Esophagus squamous epithelium (tissue), 5 donors: ENCODE measurements around the gene RNF225. TPM values are rescaled to one million over a fixed set of nuclear protein-coding genes. Genes with fewer than 3 reads are reported as not detected.

Experiments
- DNase-seq: peaks from one replicate; lab custom pipeline; 2025; lab: John Stamatoyannopoulos, UW
- H3K27ac ChIP-seq, 4 donors: fragments of 200-600 bp; sonication (generic); one replicate each; pipeline ENCODE4 v1.5.1; 2016 to 2019; ENCODE audit warnings: mild to moderate bottlenecking in 1 of 4
- H3K27me3 ChIP-seq, 4 donors: fragments of 200-600 bp; sonication (generic); 1 replicate in 3 of 4; 2 replicates in 1 of 4; pipeline versions ENCODE4 v1.5.1 to v1.6.0; 2017 to 2021; ENCODE audit warnings: antibody characterized with exemption in 1 of 4
- H3K36me3 ChIP-seq, 3 donors: fragments of 200-600 bp; sonication (generic); one replicate each; pipeline ENCODE4 v1.5.1; 2016 to 2019
- H3K4me1 ChIP-seq, 3 donors: fragments of 200-600 bp; sonication (generic); one replicate each; pipeline ENCODE4 v1.5.1; 2017 to 2019
- H3K4me3 ChIP-seq, 4 donors: fragments of 200-600 bp; sonication (generic); 1 replicate in 3 of 4; 2 replicates in 1 of 4; pipeline ENCODE4 v1.5.1; 2016 to 2019; ENCODE audit warnings: mild to moderate bottlenecking in 2 of 4, moderate library complexity in 1 of 4
- H3K9me3 ChIP-seq, 3 donors: fragments of 200-600 bp; sonication (generic); one replicate each; pipeline ENCODE4 v1.5.1; 2016 to 2019
- CTCF ChIP-seq, 6 experiments: fragments of 450-650 bp in 4 of 6; fragments of 200-600 bp in 2 of 6; sonication (generic) in 2 of 6; IDR thresholded peaks; one replicate each; pipeline ENCODE4 v1.5.1; 2016 to 2019; ENCODE audit warnings: antibody characterized with exemption in 6 of 6, mild to moderate bottlenecking in 4 of 6, moderate library complexity in 4 of 6
- POLR2A ChIP-seq, 4 donors: fragments of 450-650 bp; IDR thresholded peaks; one replicate each; pipeline ENCODE4 v1.6.1; 2017; ENCODE audit warnings: antibody characterized with exemption in 4 of 4, mild to moderate bottlenecking in 4 of 4, moderate library complexity in 3 of 4
- WGBS, 2 donors: methylation state at CpG; one replicate each; pipeline ENCODE4 v1.1.5; 2018; 5-methylcytosine and 5-hydroxymethylcytosine counted together
- intact Hi-C: fragments of 100-400 bp; cut with DNase I; formaldehyde crosslinking; loops from one replicate; pipeline ENCODE4 v1.15.0; 2022
- total RNA-seq, 4 donors: library from RNA; depleted of rRNA; stranded (reverse); fragments of >200 nt; gene quantifications; one replicate each; pipeline ENCODE4 v1.1.0, GENCODE V29; 2016
- donor health status: DM: yes; HTN: yes; CAD: no.

Gene RNF225
- total RNA-seq, 4 donors from 2014 or later, result 5.0 to 30.5 (median 15.7) TPM

- H3K27me3 ChIP-seq, result no peaks in the 10 kb centered on the region
- 2 to 5% methylated on average over 22 to 24 of the region's 24 CpGs for WGBS, 2 donors
- intact Hi-C loops, result no loop called here
- H3K27ac ChIP-seq, result peak overlapping the region; percentile 89 to 96 (median 92)
- peaks cover 19 to 36% (median 19%) of the 10 kb centered on the region in 3 donors for H3K4me1 ChIP-seq
- no peak for DNase-seq
- no peaks in the 10 kb centered on the region for H3K9me3 ChIP-seq
- TF ChIP-seq CTCF (IDR thresholded peaks at IDR 0.05) (no peak), POLR2A (IDR thresholded peaks at IDR 0.05) (no peak)
- H3K36me3 ChIP-seq, result no peaks in the 10 kb centered on the region
- peak overlapping the region; percentile 62 to 95 (median 65) for H3K4me3 ChIP-seq
Observed at GRCh38 chr19:58380037-58380661, 15.3 kb upstream of the RNF225 start.

- intact Hi-C loops, result no loop called here
- DNase-seq, result peak; percentile 93
- Histone ChIP-seq H3K27ac (peak within 1 kb of the TSS; percentile 89 to 96 (median 92)), H3K27me3 (no peaks in the 10 kb centered on the region), H3K9me3 (no peaks in the 10 kb centered on the region), H3K4me3 (peak within 1 kb of the TSS; percentile 62 to 95 (median 65)), H3K4me1 (peaks cover 26 to 43% (median 26%) of the 10 kb centered on the region in 3 donors), H3K36me3 (no peaks in the 10 kb centered on the region)
- 0% methylated on average over 13 to 17 of the region's 83 CpGs for WGBS, 2 donors
- TF ChIP-seq POLR2A (IDR thresholded peaks at IDR 0.05) (peak in 3 of 4 donors; percentile 82 to 91 (median 87)), CTCF (IDR thresholded peaks at IDR 0.05) (peak in 4 of 6 experiments; percentile 4 to 19 (median 14))
Observed at GRCh38 chr19:58380662-58381459, 14.6 kb upstream of the RNF225 start, which contains the start of gene ZNF837. ZNF837 (minus strand) TSS chr19:58381030; CDS start chr19:58369332, 11,698 bp downstream.

- Histone ChIP-seq H3K9me3 (no peaks in the 10 kb centered on the region), H3K27me3 (no peaks in the 10 kb centered on the region), H3K36me3 (no peaks in the 10 kb centered on the region), H3K27ac (peak overlapping the region; percentile 89 to 96 (median 92)), H3K4me3 (peak overlapping the region; percentile 62 to 95 (median 65)), H3K4me1 (peaks cover 30 to 50% (median 33%) of the 10 kb centered on the region in 3 donors)
- TF ChIP-seq CTCF (IDR thresholded peaks at IDR 0.05) (no peak), POLR2A (IDR thresholded peaks at IDR 0.05) (no peak)
- intact Hi-C loops, result no loop called here
- 23 to 28% methylated on average over 22 to 26 of the region's 26 CpGs for WGBS, 2 donors
- no peak for DNase-seq
Observed at GRCh38 chr19:58381460-58382212, 13.8 kb upstream of the RNF225 start.

GRCh38 chr19:58382997-58383603 is 12.4 kb upstream of the RNF225 start:
- no peaks in the 10 kb centered on the region for H3K9me3 ChIP-seq
- no peak overlapping the region for H3K27ac ChIP-seq
- TF ChIP-seq CTCF (IDR thresholded peaks at IDR 0.05) (no peak), POLR2A (IDR thresholded peaks at IDR 0.05) (no peak)
- intact Hi-C loops, result no loop called here
- H3K4me3 ChIP-seq, result no peak overlapping the region
- H3K27me3 ChIP-seq, result no peaks in the 10 kb centered on the region
- peaks cover 0 to 3% (median 0%) of the 10 kb centered on the region in 3 donors for H3K36me3 ChIP-seq
- peaks cover 38 to 58% (median 39%) of the 10 kb centered on the region in 3 donors for H3K4me1 ChIP-seq
- 100% methylated on average over 1 of the region's 6 CpGs; no CpG with 5 or more reads in 1 of the 2 donors for WGBS, 2 donors
- DNase-seq, result no peak
